Body of pancreas (tissue), 4 donors: ENCODE results near the gene TNIP2.

Experiments
- CTCF ChIP-seq, 7 experiments: fragments of 450-650 bp in 4 of 7; fragments of 200-600 bp in 3 of 7; sonication (generic) in 3 of 7; IDR thresholded peaks; one replicate each; pipeline ENCODE4 v1.5.1; 2016 to 2019; ENCODE audit warnings: antibody characterized with exemption in 7 of 7
- POLR2A ChIP-seq, 3 donors: fragments of 450-650 bp; IDR thresholded peaks; one replicate each; pipeline ENCODE4 v1.6.1; 2016; ENCODE audit warnings: antibody characterized with exemption in 3 of 3, mild to moderate bottlenecking in 2 of 3

DNA sequence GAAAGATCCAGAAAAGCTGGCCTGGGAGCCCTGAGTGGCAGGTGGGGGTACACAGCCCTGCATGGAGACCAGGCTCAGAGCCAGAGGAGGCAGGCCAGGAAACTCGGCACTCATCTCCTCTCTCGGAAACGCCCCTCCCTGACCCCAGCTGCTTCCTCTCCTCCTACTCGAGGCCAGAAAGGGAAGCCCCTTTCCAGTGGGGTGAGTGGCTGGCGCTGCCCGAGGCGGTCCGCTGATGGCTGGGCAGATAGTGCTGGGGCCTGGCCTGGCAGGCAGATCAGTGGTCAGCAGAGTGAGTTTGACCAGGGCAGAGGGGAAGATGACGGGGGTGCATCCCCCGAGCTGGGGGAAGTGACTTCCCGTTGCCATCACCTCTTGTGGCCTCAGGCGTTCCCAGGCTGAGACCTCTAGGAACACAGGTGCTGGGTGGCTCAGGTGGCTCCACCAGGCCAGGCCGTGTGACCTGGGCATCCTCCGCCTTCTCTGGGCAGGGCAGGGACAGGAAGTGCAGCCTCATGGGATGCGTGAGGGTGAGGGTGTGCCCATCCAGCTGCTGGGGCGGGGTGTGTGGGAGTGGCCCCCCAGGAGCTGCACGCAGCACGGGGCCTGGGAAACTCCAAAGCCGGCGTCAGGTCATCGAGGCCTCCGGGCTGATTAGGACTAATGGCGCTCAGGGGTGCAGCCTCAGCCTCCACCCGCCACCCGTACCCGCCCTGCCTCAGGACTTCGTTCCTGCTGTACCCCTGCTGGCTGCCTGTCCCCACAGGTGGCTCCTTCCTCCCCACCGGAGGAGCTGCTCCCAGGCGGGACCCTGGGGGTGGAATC, 42.5 kb upstream of the TNIP2 start:
- TF ChIP-seq CTCF (IDR thresholded peaks at IDR 0.05) = no peak
- TF ChIP-seq POLR2A (IDR thresholded peaks at IDR 0.05) = no peak
